GM12891 (cell line): ENCODE data around the gene SULT4A1.

Experiments
- POLR2A ChIP-seq: IDR thresholded peaks from 2 replicates; pipeline ENCODE4 v1.6.1; 2011; ENCODE audit warnings: low read depth, low read length, control low read depth
- POLR2AphosphoS5 ChIP-seq: IDR thresholded peaks from 2 replicates; pipeline ENCODE4 v1.6.1; 2011; ENCODE audit warnings: low read depth, low read length, control low read depth

DNA sequence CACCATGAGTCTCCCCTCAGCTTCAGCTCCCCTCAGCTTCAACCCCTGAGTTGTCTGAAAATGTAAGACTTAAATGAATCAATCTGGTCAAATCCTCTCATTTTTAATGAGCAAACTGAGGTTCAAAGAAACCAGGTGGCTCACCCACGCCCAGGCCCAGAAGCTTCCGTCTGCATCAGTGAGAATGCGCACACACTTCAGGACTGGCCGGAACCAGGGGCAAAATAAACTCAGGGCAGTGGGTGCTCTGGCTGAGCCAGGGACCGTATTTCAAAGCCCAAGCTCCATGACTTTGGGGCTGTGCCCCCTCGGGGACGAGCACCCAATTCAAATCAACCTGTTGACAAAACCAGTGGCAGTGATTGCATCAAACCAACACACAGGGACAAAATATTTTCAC, 3.1 kb downstream of the SULT4A1 start:
- TF ChIP-seq POLR2AphosphoS5 (no peak), POLR2A (no peak)
